Measurements from ENCODE around the gene DACT3. TPM values are rescaled to one million over a fixed set of nuclear protein-coding genes. Genes with fewer than 3 reads are reported as not detected.

Gene DACT3
- total and polyA plus RNA-seq, 2 of the 13 experiments (the other 11 are each of a cell fraction or from before 2014, with no cell fraction given) = 0.04 TPM; not detected in 1

DNA sequence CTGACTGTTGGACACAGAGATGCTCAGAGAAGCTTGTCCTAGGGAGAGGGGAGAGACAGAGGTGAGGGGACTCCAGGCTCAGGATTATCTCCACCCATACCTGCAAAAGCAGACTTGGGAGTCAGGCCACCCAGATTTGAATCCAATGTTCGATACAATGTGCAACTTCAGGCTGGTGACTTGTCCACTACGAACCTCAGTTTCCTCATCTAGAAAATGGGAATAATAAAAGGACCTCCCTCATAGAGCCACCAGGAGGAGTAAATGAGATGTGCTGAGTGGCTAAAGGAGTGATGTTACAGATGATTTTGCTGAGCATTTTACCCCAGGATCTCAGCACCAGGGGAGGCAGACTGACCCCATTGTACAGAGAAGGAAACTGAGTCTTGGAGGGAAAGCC lies 31.0 kb upstream of the DACT3 start:
- no peak for ATAC-seq
- ChIA-PET POLR2A (no interaction called here), CTCF (ENCODE audit: low intra/inter-chr PET ratio, low total read pairs) (no interaction called here)
- no TSS peak for BruUV-seq (replicated peaks)
- TF ChIP-seq GABPB1 (CRISPR knock-in tag; IDR thresholded peaks at IDR 0.05) = no peak
- no peak for TF ChIP-seq ZNF703 (CRISPR knock-in tag; IDR thresholded peaks at IDR 0.05; ENCODE audit: borderline replicate concordance)
- no peak for TF ChIP-seq GABPA (IDR thresholded peaks at IDR 0.05; ENCODE audit: low read depth, low read length)
- TF ChIP-seq GABPA (CRISPR knock-in tag; IDR thresholded peaks at IDR 0.05; ENCODE audit: low read depth) = no peak
- TF ChIP-seq ZNF629 (CRISPR knock-in tag; conservative IDR thresholded peaks at IDR 0.05) = peak; percentile 72
- TF ChIP-seq ZNF496 (CRISPR knock-in tag; IDR thresholded peaks at IDR 0.05; ENCODE audit: insufficient replicate concordance) = no peak
- no peak for TF ChIP-seq ZNF460 (CRISPR knock-in tag; IDR thresholded peaks at IDR 0.05; ENCODE audit: borderline replicate concordance)
- no peak for TF ChIP-seq PBX3 (CRISPR knock-in tag; IDR thresholded peaks at IDR 0.05; ENCODE audit: borderline replicate concordance)
- 89% methylated on average over 2 of the region's 2 CpGs for WGBS (ENCODE audit: low lambda C conversion rate)
- Histone ChIP-seq H3K9me3 (ENCODE audit: low read length) (no peaks in the 10 kb centered on the region), H3K4me1 (ENCODE audit: insufficient read depth, low read length) (no peaks in the 10 kb centered on the region), H3K4me3 (replicated peaks in 1 of 3; ENCODE audit: insufficient read depth in 1 of 3, low read depth in 2 of 3, low read length in 3 of 3) (no peak overlapping the region), H4K20me1 (ENCODE audit: insufficient read depth, low read length) (no peaks in the 10 kb centered on the region), H2AFZ (ENCODE audit: low read length) (no peak overlapping the region), H3K27ac (ENCODE audit: extremely low read length, insufficient read depth, low read length) (no peak overlapping the region), H3K9ac (ENCODE audit: insufficient read depth, low read depth, low read length) (no peak overlapping the region), H3K4me2 (ENCODE audit: low read depth, low read length) (no peak overlapping the region), H3K27me3 (ENCODE audit: control insufficient read depth in 1 of 2, insufficient read depth in 2 of 2, low read length in 2 of 2) (no peaks in the 10 kb centered on the region), H3K36me3 (replicated peaks in 1 of 2; ENCODE audit: control insufficient read depth in 1 of 2, insufficient read depth in 2 of 2, low read length in 2 of 2) (peaks cover 43 to 76% of the 10 kb centered on the region in 2 experiments), H3K79me2 (ENCODE audit: insufficient read depth, low read length) (no peaks in the 10 kb centered on the region)
- FAIRE-seq = no peak
- in situ Hi-C loops (cut with HindIII; ENCODE audit: extremely low pct_ligation_motif_present, low pct_unique_long_range_greater_than_20kb) = no loop called here
- DNase-seq (ENCODE audit: low spot score) = no peak
- intact Hi-C loops (cut with micrococcal nuclease; ENCODE audit: unreplicated experiment) = no loop called here

DNA sequence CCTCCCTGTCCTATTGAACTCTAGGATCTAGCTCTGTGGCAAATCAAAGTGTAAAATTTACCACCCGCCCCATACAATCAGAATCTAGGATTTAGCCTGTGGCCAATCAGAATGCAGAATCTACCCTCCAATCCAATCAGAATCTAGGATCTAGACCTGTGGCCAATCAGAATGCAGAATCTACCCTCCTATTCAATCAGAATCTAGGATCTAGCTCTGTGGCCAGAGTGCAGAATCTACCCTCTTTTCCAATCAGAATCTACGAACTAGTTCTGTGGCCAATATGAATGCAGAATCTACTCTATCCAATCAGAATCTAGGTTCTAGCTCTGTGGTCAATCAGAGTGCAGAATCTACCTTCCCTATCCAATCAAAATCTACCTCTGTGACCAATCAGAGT lies 30.1 kb upstream of the DACT3 start:
- no peak for DNase-seq (ENCODE audit: low spot score)
- H3K9ac ChIP-seq (ENCODE audit: insufficient read depth, low read depth, low read length) = no peak overlapping the region
- no peaks in the 10 kb centered on the region for H3K27me3 ChIP-seq (ENCODE audit: control insufficient read depth in 1 of 2, insufficient read depth in 2 of 2, low read length in 2 of 2)
- H3K79me2 ChIP-seq (ENCODE audit: insufficient read depth, low read length) = no peaks in the 10 kb centered on the region
- intact Hi-C loops (cut with micrococcal nuclease; ENCODE audit: unreplicated experiment) = no loop called here
- no peak overlapping the region for H3K4me2 ChIP-seq (ENCODE audit: low read depth, low read length)
- no peaks in the 10 kb centered on the region for H3K9me3 ChIP-seq (ENCODE audit: low read length)
- no peaks in the 10 kb centered on the region for H3K4me1 ChIP-seq (ENCODE audit: insufficient read depth, low read length)
- peaks cover 40 to 72% of the 10 kb centered on the region in 2 experiments for H3K36me3 ChIP-seq (replicated peaks in 1 of 2; ENCODE audit: control insufficient read depth in 1 of 2, insufficient read depth in 2 of 2, low read length in 2 of 2)
- H3K27ac ChIP-seq (ENCODE audit: extremely low read length, insufficient read depth, low read length) = no peak overlapping the region
- ChIA-PET CTCF (ENCODE audit: low intra/inter-chr PET ratio, low total read pairs) (no interaction called here), POLR2A (no interaction called here)
- WGBS (ENCODE audit: low lambda C conversion rate) = 50% methylated on average over 2 of the region's 2 CpGs
- no peak for ATAC-seq
- in situ Hi-C loops (cut with HindIII; ENCODE audit: extremely low pct_ligation_motif_present, low pct_unique_long_range_greater_than_20kb) = no loop called here
- no TSS peak for BruUV-seq (replicated peaks)
- no peak overlapping the region for H2AFZ ChIP-seq (ENCODE audit: low read length)
- no peak overlapping the region for H3K4me3 ChIP-seq (replicated peaks in 1 of 3; ENCODE audit: insufficient read depth in 1 of 3, low read depth in 2 of 3, low read length in 3 of 3)
- H4K20me1 ChIP-seq (ENCODE audit: insufficient read depth, low read length) = no peaks in the 10 kb centered on the region
- TF ChIP-seq ZNF562 (CRISPR knock-in tag; IDR thresholded peaks at IDR 0.05; ENCODE audit: borderline replicate concordance) (no peak), ZNF670 (CRISPR knock-in tag; IDR thresholded peaks at IDR 0.05; ENCODE audit: borderline replicate concordance) (no peak), NFYC (CRISPR knock-in tag; IDR thresholded peaks at IDR 0.05) (peak; percentile 44), NFYB (CRISPR knock-in tag; IDR thresholded peaks at IDR 0.05) (peak; percentile 44), CREB3 (CRISPR knock-in tag; IDR thresholded peaks at IDR 0.05) (no peak)
- no peak for FAIRE-seq

All from HepG2 (cell line).